Cardiac atrium fibroblast (primary cell): ENCODE measurements around the gene RNF150. TPM values are rescaled to one million over a fixed set of nuclear protein-coding genes. Genes with fewer than 3 reads are reported as not detected.

Experiments
- total RNA-seq: library from RNA; depleted of rRNA; stranded (reverse); fragments of >200 nt; gene quantifications from 2 replicates; pipeline ENCODE4 v1.2.3, GENCODE V29; 2015

Gene RNF150
- 0.54 and 2.3 TPM in 2 replicates for total RNA-seq

GRCh38 chr4:141133146-141133998 lies at the start of gene RNF150:
RNF150 (minus strand) TSS chr4:141133469.

Other genes starting within 250 kb of the RNF150 start
- gene ZNF330, start 87.4 kb upstream of the RNF150 start, total RNA-seq: 15.2 and 16.6 TPM in 2 replicates